ENCODE measurements around the gene PAN3. TPM values are rescaled to one million over a fixed set of nuclear protein-coding genes. Genes with fewer than 3 reads are reported as not detected.

The PAN3 gene
- total RNA-seq, 4 donors from 2014 or later: 26.2 to 30.4 (median 27.1) TPM

- intact Hi-C loops (cut with DNase I): no loop called here
- 100% methylated on average over 1 of the region's 1 CpG for WGBS
- TF ChIP-seq CTCF (IDR thresholded peaks at IDR 0.05) (no peak), POLR2AphosphoS5 (IDR thresholded peaks at IDR 0.05) (no peak), POLR2A (IDR thresholded peaks at IDR 0.05; ENCODE audit: low read depth) (no peak), EP300 (IDR thresholded peaks at IDR 0.05) (no peak)
- Histone ChIP-seq H3K27ac (replicated peaks in 1 of 4) (no peak overlapping the region), H3K4me1 (no peaks in the 10 kb centered on the region), H3K27me3 (no peaks in the 10 kb centered on the region), H3K36me3 (peaks cover 0 to 24% (median 3%) of the 10 kb centered on the region in 4 donors), H3K9me3 (no peaks in the 10 kb centered on the region), H3K4me3 (no peak overlapping the region)
- DNase-seq (ENCODE audit: extremely low spot score): no peak
Measured at GRCh38 chr13:28177877-28178276, 39.5 kb downstream of the PAN3 start.

GRCh38 chr13:28179974-28180373 lies 41.6 kb downstream of the PAN3 start:
- no peak overlapping the region for H3K4me3 ChIP-seq
- no peaks in the 10 kb centered on the region for H3K27me3 ChIP-seq
- H3K36me3 ChIP-seq: peaks cover 0 to 24% (median 3%) of the 10 kb centered on the region in 4 donors
- TF ChIP-seq EP300 (IDR thresholded peaks at IDR 0.05) (no peak), POLR2AphosphoS5 (IDR thresholded peaks at IDR 0.05) (no peak), POLR2A (IDR thresholded peaks at IDR 0.05; ENCODE audit: low read depth) (no peak)
- H3K9me3 ChIP-seq: no peaks in the 10 kb centered on the region
- H3K4me1 ChIP-seq: peaks cover 0 to 2% (median 0%) of the 10 kb centered on the region in 4 donors
- no peak overlapping the region for H3K27ac ChIP-seq (replicated peaks in 1 of 4)
- no peak for DNase-seq (ENCODE audit: extremely low spot score)
- intact Hi-C loops (cut with DNase I): no loop called here

GRCh38 chr13:28181413-28181812 lies 43.1 kb downstream of the PAN3 start:
- DNase-seq (ENCODE audit: extremely low spot score): no peak
- no peak for TF ChIP-seq POLR2A (IDR thresholded peaks at IDR 0.05; ENCODE audit: low read depth)
- TF ChIP-seq CTCF (IDR thresholded peaks at IDR 0.05): no peak
- TF ChIP-seq EP300 (IDR thresholded peaks at IDR 0.05): no peak
- TF ChIP-seq POLR2AphosphoS5 (IDR thresholded peaks at IDR 0.05): no peak
- H3K36me3 ChIP-seq: peaks cover 0 to 15% (median 3%) of the 10 kb centered on the region in 4 donors
- no peaks in the 10 kb centered on the region for H3K9me3 ChIP-seq
- H3K4me1 ChIP-seq: peaks cover 0 to 4% (median 0%) of the 10 kb centered on the region in 4 donors
- no peak overlapping the region for H3K4me3 ChIP-seq
- intact Hi-C loops (cut with DNase I): no loop called here
- H3K27me3 ChIP-seq: no peaks in the 10 kb centered on the region
- H3K27ac ChIP-seq (replicated peaks in 1 of 4): no peak overlapping the region
- 96% methylated on average over 2 of the region's 2 CpGs for WGBS

- no peak overlapping the region for H3K4me3 ChIP-seq
- peaks cover 0 to 4% (median 0%) of the 10 kb centered on the region in 4 donors for H3K4me1 ChIP-seq
- no peak for DNase-seq (ENCODE audit: extremely low spot score)
- intact Hi-C loops (cut with DNase I): no loop called here
- H3K36me3 ChIP-seq: peaks cover 0 to 17% (median 0%) of the 10 kb centered on the region in 4 donors
- no peak overlapping the region for H3K27ac ChIP-seq (replicated peaks in 1 of 4)
- H3K27me3 ChIP-seq: no peaks in the 10 kb centered on the region
- TF ChIP-seq CTCF (IDR thresholded peaks at IDR 0.05): no peak
- no peak for TF ChIP-seq POLR2AphosphoS5 (IDR thresholded peaks at IDR 0.05)
- no peak for TF ChIP-seq EP300 (IDR thresholded peaks at IDR 0.05)
- no peak for TF ChIP-seq POLR2A (IDR thresholded peaks at IDR 0.05; ENCODE audit: low read depth)
- H3K9me3 ChIP-seq: no peaks in the 10 kb centered on the region
- WGBS: 62% methylated on average over 2 of the region's 2 CpGs
Measured at GRCh38 chr13:28185256-28185655, 46.9 kb downstream of the PAN3 start.

GRCh38 chr13:28199089-28199488 lies 60.7 kb downstream of the PAN3 start:
- no peaks in the 10 kb centered on the region for H3K4me1 ChIP-seq
- intact Hi-C loops (cut with DNase I): no loop called here
- H3K27me3 ChIP-seq: no peaks in the 10 kb centered on the region
- no peak for DNase-seq (ENCODE audit: extremely low spot score)
- no peak overlapping the region for H3K27ac ChIP-seq (replicated peaks in 1 of 4)
- H3K36me3 ChIP-seq: peaks cover 4 to 42% (median 15%) of the 10 kb centered on the region in 4 donors
- TF ChIP-seq EP300 (IDR thresholded peaks at IDR 0.05): no peak
- TF ChIP-seq POLR2AphosphoS5 (IDR thresholded peaks at IDR 0.05): no peak
- peak in 1 of 3 experiments; percentile 5 for TF ChIP-seq CTCF (IDR thresholded peaks at IDR 0.05)
- H3K4me3 ChIP-seq: no peak overlapping the region
- WGBS: 95% methylated on average over 3 of the region's 3 CpGs
- H3K9me3 ChIP-seq: no peaks in the 10 kb centered on the region

Measured in esophagus muscularis mucosa (tissue), 4 donors.